GM23338 (cell line): ENCODE results near the gene ICAM5. TPM values are rescaled to one million over a fixed set of nuclear protein-coding genes. Genes with fewer than 3 reads are reported as not detected.

Experiments used
- ATAC-seq: fragments of 200-7000 bp; cut with Tn5 transposase; 3 replicates; pipeline ENCODE4 v1.9.1; 2020
- DNase-seq: peaks from one replicate; pipeline ENCODE4 v3.0.0-alpha.2; 2015; ENCODE audit warnings: low spot score
- H2AFZ ChIP-seq: fragments of 200-600 bp; sonication (generic); 2 replicates; pipeline ENCODE4 v1.8.0; 2016; ENCODE audit warnings: antibody characterized with exemption, mild to moderate bottlenecking, moderate library complexity
- H3F3A ChIP-seq: fragments of 200-600 bp; sonication (generic); replicated peaks from 2 replicates; pipeline ENCODE4 v1.8.0; 2017; ENCODE audit warnings: antibody characterized with exemption, mixed run types, low read depth
- H3K27ac ChIP-seq: fragments of 200-600 bp; sonication (generic); 2 replicates; pipeline ENCODE4 v1.6.1; 2016; ENCODE audit warnings: low read depth
- H3K27me3 ChIP-seq: fragments of 200-600 bp; sonication (generic); 2 replicates; pipeline ENCODE4 v1.8.0; 2016; ENCODE audit warnings: mild to moderate bottlenecking, mixed run types, moderate library complexity; ENCODE audit not compliant: insufficient read depth
- H3K36me3 ChIP-seq: fragments of 200-600 bp; sonication (generic); 2 replicates; pipeline ENCODE4 v1.8.0; 2016; ENCODE audit warnings: mild to moderate bottlenecking; ENCODE audit not compliant: insufficient read depth
- H3K4me1 ChIP-seq: fragments of 200-600 bp; sonication (generic); 2 replicates; pipeline ENCODE4 v1.8.0; 2016; ENCODE audit warnings: mild to moderate bottlenecking, moderate library complexity; ENCODE audit not compliant: insufficient read depth
- H3K4me2 ChIP-seq: fragments of 200-600 bp; sonication (generic); 2 replicates; pipeline ENCODE4 v1.7.1; 2017; ENCODE audit warnings: mixed run types
- H3K4me3 ChIP-seq: fragments of 200-600 bp; sonication (generic); 2 replicates; pipeline ENCODE4 v1.6.1; 2016; ENCODE audit warnings: mixed run types
- H3K79me2 ChIP-seq: fragments of 200-600 bp; sonication (generic); replicated peaks from 2 replicates; pipeline ENCODE4 v1.8.0; 2017; ENCODE audit warnings: mild to moderate bottlenecking; ENCODE audit not compliant: insufficient read depth
- H3K9me2 ChIP-seq: fragments of 200-600 bp; sonication (generic); 2 replicates; pipeline ENCODE4 v1.8.0; 2017; ENCODE audit not compliant: insufficient read depth
- H4K20me1 ChIP-seq: fragments of 200-600 bp; sonication (generic); replicated peaks from 2 replicates; pipeline ENCODE4 v1.8.0; 2017; ENCODE audit warnings: mild to moderate bottlenecking; ENCODE audit not compliant: insufficient read depth
- H3K27ac Mint-ChIP-seq: 2 replicates; pipeline ENCODE4 v1.8.0; 2020; ENCODE audit warnings: inconsistent platforms, mild to moderate bottlenecking, moderate library complexity, mixed read lengths
- H3K27me3 Mint-ChIP-seq: 3 replicates; pipeline ENCODE4 v1.8.0; 2022; ENCODE audit warnings: low read depth, mild to moderate bottlenecking, moderate library complexity, mixed read lengths, inconsistent platforms; ENCODE audit not compliant: insufficient read depth, poor library complexity
- H3K36me3 Mint-ChIP-seq: 3 replicates; pipeline ENCODE4 v1.8.0; 2021; ENCODE audit warnings: low read depth, mild to moderate bottlenecking, inconsistent platforms, moderate library complexity, mixed read lengths
- H3K4me1 Mint-ChIP-seq: 3 replicates; pipeline ENCODE4 v1.8.0; 2020; ENCODE audit warnings: mild to moderate bottlenecking, inconsistent platforms, mixed read lengths
- H3K4me3 Mint-ChIP-seq: 3 replicates; pipeline ENCODE4 v1.8.0; 2021; ENCODE audit warnings: moderate library complexity, mild to moderate bottlenecking, inconsistent platforms, mixed read lengths
- H3K9me3 Mint-ChIP-seq: 3 replicates; pipeline ENCODE4 v1.8.0; 2020; ENCODE audit warnings: moderate library complexity, mild to moderate bottlenecking, inconsistent platforms, mixed read lengths
- CREB1 ChIP-seq: fragments of 250-450 bp; sonication (Bioruptor Pico); IDR thresholded peaks from 2 replicates; pipeline ENCODE4 v1.5.0; 2020; ENCODE audit warnings: low read depth, mild to moderate bottlenecking, moderate library complexity
- EZH2 ChIP-seq: fragments of 200-600 bp; sonication (generic); IDR thresholded peaks from one replicate; pipeline ENCODE4 v1.8.0; 2017; ENCODE audit warnings: antibody characterized with exemption, mild to moderate bottlenecking, low read depth; ENCODE audit not compliant: unreplicated experiment
- EZH2phosphoT487 ChIP-seq: fragments of 200-600 bp; sonication (generic); IDR thresholded peaks from one replicate; pipeline ENCODE4 v1.8.1; 2018; ENCODE audit warnings: antibody characterized with exemption; ENCODE audit not compliant: unreplicated experiment
- JUNB ChIP-seq: IDR thresholded peaks from one replicate; pipeline ENCODE4 v1.6.1; 2016; ENCODE audit warnings: antibody characterized with exemption; ENCODE audit not compliant: unreplicated experiment
- NANOG ChIP-seq: IDR thresholded peaks from 2 replicates; pipeline ENCODE4 v1.6.1; 2016; ENCODE audit warnings: antibody characterized with exemption, borderline replicate concordance
- POLR2AphosphoS5 ChIP-seq: IDR thresholded peaks from 2 replicates; pipeline ENCODE4 v1.6.1; 2016; ENCODE audit warnings: antibody characterized with exemption, low read depth
- STAT1 ChIP-seq: IDR thresholded peaks from one replicate; pipeline ENCODE4 v1.6.1; 2016; ENCODE audit warnings: antibody characterized with exemption; ENCODE audit not compliant: unreplicated experiment
- ZNF114 ChIP-seq: fragments of 250-450 bp; sonication (Bioruptor Pico); IDR thresholded peaks from 2 replicates; pipeline ENCODE4 v1.5.0; 2020; ENCODE audit warnings: mild to moderate bottlenecking, moderate library complexity
- ZNF331 ChIP-seq: fragments of 250-450 bp; sonication (Bioruptor Pico); IDR thresholded peaks from 2 replicates; pipeline ENCODE4 v1.5.0; 2020; ENCODE audit warnings: low read depth, mild to moderate bottlenecking, moderate library complexity
- polyA plus RNA-seq: library from polyadenylated mRNA; unstranded; fragments of >200 nt; fragmentation: Nextera tagmentation; extraction: Ambion mirVana; gene quantifications from 2 replicates; pipeline ENCODE4 v1.2.1, GENCODE V29; 2016
- total RNA-seq: library from RNA; depleted of rRNA; stranded (reverse); fragments of >200 nt; shearing (Covaris generic); gene quantifications from 2 replicates; pipeline ENCODE4 v1.2.3, GENCODE V29; 2014
- TF ChIP-seq, protein P1 (sequence below), 2 experiments: fragments of 200-600 bp in 1 of 2; sonication (generic) in 1 of 2; conservative IDR thresholded peaks; 2 replicates each; pipeline versions ENCODE4 v1.5.1 to v1.6.1; 2016 to 2017; ENCODE audit warnings: antibody characterized with exemption in 2 of 2, low read depth in 2 of 2, mild to moderate bottlenecking in 2 of 2, moderate library complexity in 1 of 2
- TF ChIP-seq, protein P2 (sequence below): IDR thresholded peaks from 2 replicates; pipeline ENCODE4 v1.6.1; 2016; ENCODE audit warnings: antibody characterized with exemption
- TF ChIP-seq, protein P3 (sequence below): fragments of 250-450 bp; sonication (Bioruptor Pico); IDR thresholded peaks from 2 replicates; pipeline ENCODE4 v1.5.0; 2020; ENCODE audit warnings: mild to moderate bottlenecking, moderate library complexity

ICAM5 gene
- total and polyA plus RNA-seq, 2 experiments from 2014 or later, result 0.47 to 4.6 TPM

DNA sequence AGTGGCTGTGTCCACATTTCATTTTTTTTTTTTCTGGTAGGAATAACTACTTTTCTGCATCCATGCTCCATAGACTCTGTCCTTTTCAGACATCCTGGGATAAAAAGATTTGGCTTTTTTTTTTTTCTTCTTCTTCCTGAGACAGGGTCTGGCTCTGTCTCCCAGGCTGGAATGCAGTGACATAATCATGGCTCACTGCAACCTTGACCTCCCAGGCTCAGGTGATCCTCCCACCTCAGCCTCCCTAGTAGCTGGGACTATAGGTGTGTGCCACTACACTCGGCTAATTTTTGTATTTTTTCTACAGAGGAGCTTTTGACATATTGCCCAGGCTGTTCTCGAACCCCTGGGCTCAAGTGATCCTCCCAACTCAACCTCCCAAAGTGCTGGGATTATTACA lies 53.7 kb downstream of the ICAM5 start:
- Histone ChIP-seq H3K4me1 (peaks cover 18% of the 10 kb centered on the region; the same call in 1 of the 2 replicates), H3K79me2 (no peaks in the 10 kb centered on the region), H3K4me3 (no peak overlapping the region), H2AFZ (no peak overlapping the region), H3K9me2 (no peaks in the 10 kb centered on the region), H3K36me3 (no peaks in the 10 kb centered on the region), H3K27me3 (no peaks in the 10 kb centered on the region), H3F3A (peaks cover 6% of the 10 kb centered on the region; the same call in 1 of the 2 replicates), H3K4me2 (no peak overlapping the region), H4K20me1 (no peaks in the 10 kb centered on the region), H3K27ac (no peak overlapping the region)
- H3K27me3 Mint-ChIP-seq, result peaks cover 9% of the 10 kb centered on the region
- DNase-seq (no peak), ATAC-seq (no peak)
- H3K4me1 Mint-ChIP-seq, result peaks cover 14% of the 10 kb centered on the region
- no peak overlapping the region for H3K4me3 Mint-ChIP-seq
- H3K36me3 Mint-ChIP-seq, result no peaks in the 10 kb centered on the region
- H3K9me3 Mint-ChIP-seq, result no peaks in the 10 kb centered on the region; the same call in 1 of the 3 replicates
- no peak overlapping the region for H3K27ac Mint-ChIP-seq
- TF ChIP-seq EZH2phosphoT487 (no peak), STAT1 (no peak), POLR2AphosphoS5 (no peak), CREB1 (CRISPR knock-in tag) (no peak), ZNF114 (CRISPR knock-in tag) (no peak), ZNF331 (CRISPR knock-in tag) (no peak), NANOG (no peak)
- TF ChIP-seq, protein P1, sequence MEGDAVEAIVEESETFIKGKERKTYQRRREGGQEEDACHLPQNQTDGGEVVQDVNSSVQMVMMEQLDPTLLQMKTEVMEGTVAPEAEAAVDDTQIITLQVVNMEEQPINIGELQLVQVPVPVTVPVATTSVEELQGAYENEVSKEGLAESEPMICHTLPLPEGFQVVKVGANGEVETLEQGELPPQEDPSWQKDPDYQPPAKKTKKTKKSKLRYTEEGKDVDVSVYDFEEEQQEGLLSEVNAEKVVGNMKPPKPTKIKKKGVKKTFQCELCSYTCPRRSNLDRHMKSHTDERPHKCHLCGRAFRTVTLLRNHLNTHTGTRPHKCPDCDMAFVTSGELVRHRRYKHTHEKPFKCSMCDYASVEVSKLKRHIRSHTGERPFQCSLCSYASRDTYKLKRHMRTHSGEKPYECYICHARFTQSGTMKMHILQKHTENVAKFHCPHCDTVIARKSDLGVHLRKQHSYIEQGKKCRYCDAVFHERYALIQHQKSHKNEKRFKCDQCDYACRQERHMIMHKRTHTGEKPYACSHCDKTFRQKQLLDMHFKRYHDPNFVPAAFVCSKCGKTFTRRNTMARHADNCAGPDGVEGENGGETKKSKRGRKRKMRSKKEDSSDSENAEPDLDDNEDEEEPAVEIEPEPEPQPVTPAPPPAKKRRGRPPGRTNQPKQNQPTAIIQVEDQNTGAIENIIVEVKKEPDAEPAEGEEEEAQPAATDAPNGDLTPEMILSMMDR (conservative IDR thresholded peaks at IDR 0.05; ENCODE audit: low read depth in 2 of 2), result no peak

DNA sequence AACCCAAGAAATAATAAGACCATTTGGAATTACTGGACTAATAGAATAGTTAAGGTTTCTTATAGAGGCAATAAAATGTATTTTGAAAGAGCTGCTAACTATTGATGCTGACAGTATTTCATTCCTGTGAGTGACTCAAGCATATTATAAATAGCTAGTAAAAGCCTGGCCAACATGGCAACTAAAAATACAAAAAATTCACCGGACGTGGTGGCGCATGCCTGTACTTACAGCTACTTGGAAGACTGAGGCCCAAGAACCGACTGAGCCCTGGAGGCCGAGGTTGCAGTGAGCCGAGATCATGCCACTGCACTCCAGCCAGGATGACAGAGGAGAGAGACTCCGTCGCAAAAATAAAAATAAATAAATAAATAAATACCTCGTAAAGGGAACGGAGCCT lies 55.0 kb downstream of the ICAM5 start:
- no peaks in the 10 kb centered on the region for H3F3A ChIP-seq
- no peak for ATAC-seq
- H3K4me1 ChIP-seq, result 0 out of 2 replicates have a peak, but pooled peaks cover 6% of the 10 kb centered on the region
- no peak overlapping the region for H3K4me2 ChIP-seq
- Mint-ChIP-seq H3K4me3 (no peak overlapping the region), H3K9me3 (no peaks in the 10 kb centered on the region; the same call in 2 of the 3 replicates), H3K27ac (no peak overlapping the region), H3K27me3 (peaks cover 7% of the 10 kb centered on the region), H3K36me3 (no peaks in the 10 kb centered on the region), H3K4me1 (peaks cover 5% of the 10 kb centered on the region; the same call in 2 of the 3 replicates)
- no peak overlapping the region for H3K4me3 ChIP-seq
- H3K27ac ChIP-seq, result no peak overlapping the region
- no peaks in the 10 kb centered on the region for H4K20me1 ChIP-seq
- no peaks in the 10 kb centered on the region for H3K27me3 ChIP-seq
- no peaks in the 10 kb centered on the region for H3K9me2 ChIP-seq
- no peak for DNase-seq
- H3K79me2 ChIP-seq, result no peaks in the 10 kb centered on the region
- H3K36me3 ChIP-seq, result no peaks in the 10 kb centered on the region
- no peak overlapping the region for H2AFZ ChIP-seq
- TF ChIP-seq EZH2 (no peak), JUNB (no peak), CREB1 (CRISPR knock-in tag) (no peak), EZH2phosphoT487 (no peak), NANOG (no peak), STAT1 (no peak)
- TF ChIP-seq, protein P2, sequence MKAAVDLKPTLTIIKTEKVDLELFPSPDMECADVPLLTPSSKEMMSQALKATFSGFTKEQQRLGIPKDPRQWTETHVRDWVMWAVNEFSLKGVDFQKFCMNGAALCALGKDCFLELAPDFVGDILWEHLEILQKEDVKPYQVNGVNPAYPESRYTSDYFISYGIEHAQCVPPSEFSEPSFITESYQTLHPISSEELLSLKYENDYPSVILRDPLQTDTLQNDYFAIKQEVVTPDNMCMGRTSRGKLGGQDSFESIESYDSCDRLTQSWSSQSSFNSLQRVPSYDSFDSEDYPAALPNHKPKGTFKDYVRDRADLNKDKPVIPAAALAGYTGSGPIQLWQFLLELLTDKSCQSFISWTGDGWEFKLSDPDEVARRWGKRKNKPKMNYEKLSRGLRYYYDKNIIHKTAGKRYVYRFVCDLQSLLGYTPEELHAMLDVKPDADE, result no peak
- TF ChIP-seq, protein P3, sequence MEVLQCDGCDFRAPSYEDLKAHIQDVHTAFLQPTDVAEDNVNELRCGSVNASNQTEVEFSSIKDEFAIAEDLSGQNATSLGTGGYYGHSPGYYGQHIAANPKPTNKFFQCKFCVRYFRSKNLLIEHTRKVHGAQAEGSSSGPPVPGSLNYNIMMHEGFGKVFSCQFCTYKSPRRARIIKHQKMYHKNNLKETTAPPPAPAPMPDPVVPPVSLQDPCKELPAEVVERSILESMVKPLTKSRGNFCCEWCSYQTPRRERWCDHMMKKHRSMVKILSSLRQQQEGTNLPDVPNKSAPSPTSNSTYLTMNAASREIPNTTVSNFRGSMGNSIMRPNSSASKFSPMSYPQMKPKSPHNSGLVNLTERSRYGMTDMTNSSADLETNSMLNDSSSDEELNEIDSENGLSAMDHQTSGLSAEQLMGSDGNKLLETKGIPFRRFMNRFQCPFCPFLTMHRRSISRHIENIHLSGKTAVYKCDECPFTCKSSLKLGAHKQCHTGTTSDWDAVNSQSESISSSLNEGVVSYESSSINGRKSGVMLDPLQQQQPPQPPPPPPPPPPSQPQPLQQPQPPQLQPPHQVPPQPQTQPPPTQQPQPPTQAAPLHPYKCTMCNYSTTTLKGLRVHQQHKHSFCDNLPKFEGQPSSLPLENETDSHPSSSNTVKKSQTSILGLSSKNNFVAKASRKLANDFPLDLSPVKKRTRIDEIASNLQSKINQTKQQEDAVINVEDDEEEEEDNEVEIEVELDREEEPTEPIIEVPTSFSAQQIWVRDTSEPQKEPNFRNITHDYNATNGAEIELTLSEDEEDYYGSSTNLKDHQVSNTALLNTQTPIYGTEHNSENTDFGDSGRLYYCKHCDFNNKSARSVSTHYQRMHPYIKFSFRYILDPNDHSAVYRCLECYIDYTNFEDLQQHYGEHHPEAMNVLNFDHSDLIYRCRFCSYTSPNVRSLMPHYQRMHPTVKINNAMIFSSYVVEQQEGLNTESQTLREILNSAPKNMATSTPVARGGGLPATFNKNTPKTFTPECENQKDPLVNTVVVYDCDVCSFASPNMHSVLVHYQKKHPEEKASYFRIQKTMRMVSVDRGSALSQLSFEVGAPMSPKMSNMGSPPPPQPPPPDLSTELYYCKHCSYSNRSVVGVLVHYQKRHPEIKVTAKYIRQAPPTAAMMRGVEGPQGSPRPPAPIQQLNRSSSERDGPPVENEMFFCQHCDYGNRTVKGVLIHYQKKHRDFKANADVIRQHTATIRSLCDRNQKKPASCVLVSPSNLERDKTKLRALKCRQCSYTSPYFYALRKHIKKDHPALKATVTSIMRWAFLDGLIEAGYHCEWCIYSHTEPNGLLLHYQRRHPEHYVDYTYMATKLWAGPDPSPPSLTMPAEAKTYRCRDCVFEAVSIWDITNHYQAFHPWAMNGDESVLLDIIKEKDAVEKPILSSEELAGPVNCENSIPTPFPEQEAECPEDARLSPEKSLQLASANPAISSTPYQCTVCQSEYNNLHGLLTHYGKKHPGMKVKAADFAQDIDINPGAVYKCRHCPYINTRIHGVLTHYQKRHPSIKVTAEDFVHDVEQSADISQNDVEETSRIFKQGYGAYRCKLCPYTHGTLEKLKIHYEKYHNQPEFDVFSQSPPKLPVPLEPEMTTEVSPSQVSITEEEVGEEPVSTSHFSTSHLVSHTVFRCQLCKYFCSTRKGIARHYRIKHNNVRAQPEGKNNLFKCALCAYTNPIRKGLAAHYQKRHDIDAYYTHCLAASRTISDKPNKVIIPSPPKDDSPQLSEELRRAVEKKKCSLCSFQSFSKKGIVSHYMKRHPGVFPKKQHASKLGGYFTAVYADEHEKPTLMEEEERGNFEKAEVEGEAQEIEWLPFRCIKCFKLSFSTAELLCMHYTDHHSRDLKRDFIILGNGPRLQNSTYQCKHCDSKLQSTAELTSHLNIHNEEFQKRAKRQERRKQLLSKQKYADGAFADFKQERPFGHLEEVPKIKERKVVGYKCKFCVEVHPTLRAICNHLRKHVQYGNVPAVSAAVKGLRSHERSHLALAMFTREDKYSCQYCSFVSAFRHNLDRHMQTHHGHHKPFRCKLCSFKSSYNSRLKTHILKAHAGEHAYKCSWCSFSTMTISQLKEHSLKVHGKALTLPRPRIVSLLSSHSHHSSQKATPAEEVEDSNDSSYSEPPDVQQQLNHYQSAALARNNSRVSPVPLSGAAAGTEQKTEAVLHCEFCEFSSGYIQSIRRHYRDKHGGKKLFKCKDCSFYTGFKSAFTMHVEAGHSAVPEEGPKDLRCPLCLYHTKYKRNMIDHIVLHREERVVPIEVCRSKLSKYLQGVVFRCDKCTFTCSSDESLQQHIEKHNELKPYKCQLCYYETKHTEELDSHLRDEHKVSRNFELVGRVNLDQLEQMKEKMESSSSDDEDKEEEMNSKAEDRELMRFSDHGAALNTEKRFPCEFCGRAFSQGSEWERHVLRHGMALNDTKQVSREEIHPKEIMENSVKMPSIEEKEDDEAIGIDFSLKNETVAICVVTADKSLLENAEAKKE (CRISPR knock-in tag), result no peak
